H1 (cell line): ENCODE results near the gene HYDIN. TPM values are rescaled to one million over a fixed set of nuclear protein-coding genes. Genes with fewer than 3 reads are reported as not detected.
"Not testable (repeated sequence)": the region's sequence is repeated elsewhere in the genome, so short reads cannot be mapped to it uniquely, and the experiment has no call there.

ENCODE experiments used
- CTCF ChIA-PET: fragments of 300-600 bp; sonication (Branson Sonifier 250); formaldehyde crosslinking; loops from one replicate; lab custom pipeline; 2021; ENCODE audit not compliant: partially characterized antibody; lab: Charles Lee
- POLR2A ChIA-PET: fragments of 300-600 bp; sonication (Branson Sonifier 250); formaldehyde crosslinking; loops from one replicate; lab custom pipeline; 2021; ENCODE audit warnings: inconsistent platforms; ENCODE audit not compliant: partially characterized antibody; lab: Charles Lee
- DNase-seq, 2 experiments: peaks; one replicate each; pipeline versions ENCODE4 v3.0.0 to v3.0.0-alpha.2; 2010 to 2022; ENCODE audit warnings: low spot score in 2 of 2, low read depth in 1 of 2, mixed read lengths in 1 of 2
- FAIRE-seq: peaks from 2 replicates; lab custom pipeline; 2011; peaks lifted over from hg19 to GRCh38; lab: Jason Lieb, UNC
- H2AFZ ChIP-seq: 2 replicates; pipeline ENCODE4 v1.8.1; 2012; ENCODE audit warnings: low read length, inconsistent platforms
- H2AK5ac ChIP-seq: 2 replicates; pipeline ENCODE4 v1.6.1; 2013; ENCODE audit warnings: low read depth, low read length
- H2BK120ac ChIP-seq: replicated peaks from 2 replicates; pipeline ENCODE3; 2013; ENCODE audit warnings: low read depth, low read length, inconsistent platforms
- H2BK12ac ChIP-seq: 2 replicates; pipeline ENCODE4 v1.6.1; 2013; ENCODE audit warnings: low read depth, low read length
- H2BK15ac ChIP-seq: 2 replicates; pipeline ENCODE4 v1.6.1; 2013; ENCODE audit warnings: low read length
- H2BK20ac ChIP-seq: 2 replicates; pipeline ENCODE4 v1.6.1; 2013; ENCODE audit warnings: low read length
- H2BK5ac ChIP-seq: 2 replicates; pipeline ENCODE4 v1.6.1; 2013; ENCODE audit warnings: low read depth, low read length
- H3K14ac ChIP-seq: 2 replicates; pipeline ENCODE4 v1.6.1; 2013; ENCODE audit warnings: inconsistent platforms; ENCODE audit not compliant: insufficient read length
- H3K18ac ChIP-seq: 2 replicates; pipeline ENCODE4 v1.6.1; 2013; ENCODE audit warnings: low read length; ENCODE audit errors: extremely low read depth
- H3K23ac ChIP-seq: 2 replicates; pipeline ENCODE4 v1.6.1; 2013; ENCODE audit warnings: inconsistent platforms; ENCODE audit not compliant: insufficient read length
- H3K23me2 ChIP-seq: 2 replicates; pipeline ENCODE4 v1.6.1; 2013; ENCODE audit warnings: low read depth, low read length
- H3K27ac ChIP-seq: 2 replicates; pipeline ENCODE4 v1.6.1; 2011; ENCODE audit warnings: low read depth, low read length, inconsistent platforms
- H3K27me3 ChIP-seq, 4 experiments: replicated peaks in 1 of 4; 1 replicate in 1 of 4; 2 replicates in 3 of 4; pipeline versions ENCODE4 v1.6.1 to v1.8.1; 2011 to 2013; ENCODE audit warnings: low read length in 3 of 4, mild to moderate bottlenecking in 3 of 4, inconsistent platforms in 2 of 4, mixed read lengths in 2 of 4, moderate library complexity in 1 of 4; ENCODE audit not compliant: control insufficient read depth in 3 of 4, insufficient read depth in 3 of 4; ENCODE audit errors: extremely low read depth in 1 of 4
- H3K36me3 ChIP-seq, 4 experiments: 2 replicates each; pipeline versions ENCODE4 v1.6.1 to v1.8.1; 2011 to 2013; ENCODE audit warnings: mild to moderate bottlenecking in 4 of 4, low read length in 3 of 4, moderate library complexity in 2 of 4, control low read depth in 1 of 4, inconsistent platforms in 1 of 4; ENCODE audit not compliant: insufficient read depth in 4 of 4, control insufficient read depth in 2 of 4
- H3K4ac ChIP-seq: replicated peaks from 2 replicates; pipeline ENCODE3; 2013; ENCODE audit warnings: low read length, low read depth, mixed read lengths, inconsistent platforms; ENCODE audit not compliant: insufficient read length
- H3K4me1 ChIP-seq, 4 experiments: replicated peaks in 1 of 4; 1 replicate in 1 of 4; 2 replicates in 3 of 4; pipeline versions ENCODE4 v1.6.1 to v1.8.1; 2011 to 2013; ENCODE audit warnings: low read length in 3 of 4, inconsistent platforms in 2 of 4, mixed read lengths in 1 of 4; ENCODE audit not compliant: insufficient read depth in 4 of 4, control insufficient read depth in 3 of 4
- H3K4me2 ChIP-seq, 2 experiments: 2 replicates each; pipeline versions ENCODE4 v1.6.1 to v1.8.1; 2011 to 2013; ENCODE audit warnings: low read depth in 2 of 2, low read length in 2 of 2, control low read depth in 1 of 2, inconsistent platforms in 1 of 2, mild to moderate bottlenecking in 1 of 2; ENCODE audit not compliant: insufficient read depth in 1 of 2
- H3K4me3 ChIP-seq, 4 experiments: fragments of 200-600, 300-600 bp in 1 of 4; sonication (generic), shearing (Covaris generic), sonication (Bioruptor Twin) in 1 of 4; 2 replicates each; pipeline versions ENCODE4 v1.5.1 to v1.8.1; 2011 to 2016; ENCODE audit warnings: low read length in 4 of 4, low read depth in 3 of 4, control low read depth in 2 of 4, inconsistent platforms in 2 of 4, mild to moderate bottlenecking in 2 of 4, mixed read lengths in 1 of 4, moderate library complexity in 1 of 4; ENCODE audit not compliant: insufficient read depth in 2 of 4; ENCODE audit errors: extremely low read depth in 1 of 4
- H3K56ac ChIP-seq: replicated peaks from 2 replicates; pipeline ENCODE3; 2013; ENCODE audit warnings: low read depth, mild to moderate bottlenecking, mixed read lengths, low read length, inconsistent platforms; ENCODE audit not compliant: insufficient read length
- H3K79me1 ChIP-seq: 2 replicates; pipeline ENCODE4 v1.6.1; 2013; ENCODE audit warnings: low read depth, low read length, control low read depth
- H3K79me2 ChIP-seq, 2 experiments: 2 replicates each; pipeline versions ENCODE4 v1.6.1 to v1.8.1; 2012 to 2013; ENCODE audit warnings: low read length in 2 of 2, mild to moderate bottlenecking in 2 of 2, inconsistent platforms in 1 of 2; ENCODE audit not compliant: insufficient read depth in 2 of 2, control insufficient read depth in 1 of 2
- H3K9ac ChIP-seq, 4 experiments: replicated peaks in 1 of 4; 1 replicate in 1 of 4; 2 replicates in 3 of 4; pipeline versions ENCODE4 v1.6.1 to v1.8.1; 2011 to 2013; ENCODE audit warnings: low read depth in 3 of 4, low read length in 3 of 4, control low read depth in 2 of 4, mild to moderate bottlenecking in 2 of 4, moderate library complexity in 2 of 4, inconsistent platforms in 1 of 4; ENCODE audit errors: extremely low read depth in 1 of 4
- H3K9me3 ChIP-seq, 2 experiments: 2 replicates each; pipeline versions ENCODE4 v1.6.1 to v1.8.1; 2012 to 2013; ENCODE audit warnings: mild to moderate bottlenecking in 2 of 2, moderate library complexity in 2 of 2, control low read depth in 1 of 2, inconsistent platforms in 1 of 2, low read depth in 1 of 2, low read length in 1 of 2, mixed read lengths in 1 of 2; ENCODE audit not compliant: insufficient read depth in 2 of 2
- H4K20me1 ChIP-seq, 2 experiments: replicated peaks in 1 of 2; 2 replicates each; pipeline versions ENCODE3 to v1.8.1; 2011 to 2013; ENCODE audit warnings: inconsistent platforms in 2 of 2, low read length in 2 of 2, mild to moderate bottlenecking in 1 of 2; ENCODE audit not compliant: insufficient read depth in 2 of 2, control insufficient read depth in 1 of 2
- H4K5ac ChIP-seq: 2 replicates; pipeline ENCODE4 v1.6.1; 2013; ENCODE audit warnings: low read length, low read depth, mixed read lengths, inconsistent platforms; ENCODE audit not compliant: insufficient read length
- H4K8ac ChIP-seq: 2 replicates; pipeline ENCODE4 v1.8.0; 2013; ENCODE audit warnings: mild to moderate bottlenecking, moderate library complexity, low read length, inconsistent platforms; ENCODE audit not compliant: insufficient read depth; ENCODE audit errors: extremely low read depth
- H4K91ac ChIP-seq: replicated peaks from 2 replicates; pipeline ENCODE3; 2013; ENCODE audit warnings: low read length, mixed read lengths, inconsistent platforms; ENCODE audit not compliant: insufficient read length
- WGBS, 2 experiments: shearing (Covaris generic) in 1 of 2; methylation state at CpG; one replicate each; pipeline versions ENCODE4 v1.1.6 to v1.1.7; 2013 to 2015; ENCODE audit warnings: low lambda C conversion rate in 2 of 2, mixed read lengths in 2 of 2, inconsistent platforms in 1 of 2, low coverage in 1 of 2, missing lambda C conversion rate in 1 of 2; ENCODE audit not compliant: insufficient replicate concordance in 2 of 2, insufficient coverage in 1 of 2, insufficient read length in 1 of 2; ENCODE audit errors: extremely low coverage in 1 of 2, missing lambda C conversion rate in 1 of 2; 5-methylcytosine and 5-hydroxymethylcytosine counted together
- polyA plus RNA-seq, 7 experiments: library from polyadenylated mRNA; depleted of rRNA in 3 of 7; stranded (reverse) in 5 of 7; unstranded in 2 of 7; fragments of >200 nt in 5 of 7; fragments of 200-250 nt in 2 of 7; gene quantifications; 1 replicate in 5 of 7; 2 replicates in 1 of 7; 4 replicates in 1 of 7; pipeline versions ENCODE4 v1.2.1 to v1.2.3, GENCODE V29; 2011 to 2013; ENCODE audit warnings: missing spikeins in 2 of 7, mixed read lengths in 2 of 7
- total RNA-seq: library from RNA; stranded (reverse); fragmentation: NEBNext Ultra II Directional; extraction: Animal tissue kit (Norgen Biotek cat#: 25700); gene quantifications from 2 replicates; pipeline ENCODE4 v1.2.1, GENCODE V29; 2021

HYDIN gene
- total and polyA plus RNA-seq, 2 of the 8 experiments (the other 6 are each of a cell fraction or from before 2014, with no cell fraction given), result 1.1 to 1.8 TPM

DNA sequence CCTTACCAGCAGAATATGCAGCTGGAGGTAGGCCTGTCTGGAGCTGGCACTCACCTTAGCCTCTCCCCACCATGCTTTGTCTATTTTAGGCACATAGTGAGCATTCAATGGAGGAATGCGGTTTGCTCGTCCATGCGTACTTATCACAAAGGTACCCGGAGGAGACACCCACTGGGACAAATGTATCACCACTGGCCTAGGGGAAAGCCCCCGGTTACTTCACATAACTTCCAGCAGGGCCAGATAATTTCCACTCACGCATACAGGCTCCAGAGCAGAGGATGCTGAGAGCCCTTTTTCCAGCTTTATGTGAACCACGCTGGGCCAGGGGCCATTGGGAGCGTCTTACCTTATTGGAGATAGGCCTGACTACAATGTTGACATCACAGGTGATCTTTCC, 348.2 kb downstream of the HYDIN start:
- DNase-seq, H4K5ac ChIP-seq, H3K9ac ChIP-seq, H3K14ac ChIP-seq, H2BK15ac ChIP-seq, POLR2A ChIA-PET, H2AFZ ChIP-seq, H3K79me2 ChIP-seq, CTCF ChIA-PET, H3K27ac ChIP-seq, H3K4me1 ChIP-seq, H4K8ac ChIP-seq, H3K36me3 ChIP-seq, H4K20me1 ChIP-seq, H3K23me2 ChIP-seq, H3K4ac ChIP-seq, H2BK5ac ChIP-seq, FAIRE-seq, H3K4me3 ChIP-seq, H2BK20ac ChIP-seq, H3K27me3 ChIP-seq, H2BK120ac ChIP-seq, H3K23ac ChIP-seq, H3K4me2 ChIP-seq, H3K56ac ChIP-seq, H4K91ac ChIP-seq, H2AK5ac ChIP-seq, H2BK12ac ChIP-seq, H3K18ac ChIP-seq, H3K79me1 ChIP-seq, H3K9me3 ChIP-seq: not testable (repeated sequence)
- 89% methylated on average over 8 of the region's 8 CpGs; no CpG with 5 or more reads in 1 of the 2 experiments for WGBS, 2 experiments

- DNase-seq, H4K5ac ChIP-seq, H4K20me1 ChIP-seq, H3K23me2 ChIP-seq, H3K79me2 ChIP-seq, H3K9ac ChIP-seq, FAIRE-seq, POLR2A ChIA-PET, H3K14ac ChIP-seq, H2BK15ac ChIP-seq, H3K27ac ChIP-seq, CTCF ChIA-PET, H2BK20ac ChIP-seq, H2BK5ac ChIP-seq, H3K4me2 ChIP-seq, H3K27me3 ChIP-seq, H2BK120ac ChIP-seq, H3K23ac ChIP-seq, H3K4me3 ChIP-seq, H2BK12ac ChIP-seq, H3K79me1 ChIP-seq, H3K4ac ChIP-seq, H3K9me3 ChIP-seq, H4K8ac ChIP-seq, H3K18ac ChIP-seq, H3K36me3 ChIP-seq, H4K91ac ChIP-seq, H2AFZ ChIP-seq, H3K56ac ChIP-seq, H3K4me1 ChIP-seq, H2AK5ac ChIP-seq: not testable (repeated sequence)
- WGBS, 2 experiments, result 68% methylated on average over 4 of the region's 5 CpGs; no CpG with 5 or more reads in 1 of the 2 experiments
These were observed 352.6 kb downstream of the HYDIN start for GRCh38 chr16:70877895-70878294.
